IMR-90 (cell line): ENCODE measurements around the gene IDH3G. TPM values are rescaled to one million over a fixed set of nuclear protein-coding genes. Genes with fewer than 3 reads are reported as not detected.

ENCODE experiments used
- ATAC-seq: fragments of 200-7000 bp; cut with Tn5 transposase; 2 replicates; pipeline ENCODE4 v1.9.1; 2020; ENCODE audit warnings: low read depth, mild to moderate bottlenecking, moderate library complexity
- BruUV-seq: library from RNA; stranded (reverse); fragments of 400-500 nt; replicated peaks from 2 replicates; lab custom pipeline; 2021; lab: Mats Ljungman, UMichigan
- CTCF ChIA-PET: fragments of 300-600 bp; formaldehyde crosslinking; extraction: SDS; loops from one replicate; lab custom pipeline; 2021; ENCODE audit warnings: antibody characterized with exemption; lab: Yijun Ruan, JAX
- POLR2A ChIA-PET: fragments of 300-600 bp; sonication (Branson Sonifier 250); formaldehyde crosslinking; loops from one replicate; lab custom pipeline; 2022; ENCODE audit warnings: antibody characterized with exemption; ENCODE audit not compliant: unreplicated experiment; lab: Charles Lee
- DNase-seq: peaks from one replicate; pipeline ENCODE4 v3.0.0; 2013
- H2AFZ ChIP-seq: replicated peaks from 2 replicates; pipeline ENCODE3; 2013; ENCODE audit warnings: low read length, mild to moderate bottlenecking; ENCODE audit not compliant: poor library complexity
- H2AK5ac ChIP-seq: 2 replicates; pipeline ENCODE4 v1.6.1; 2013; ENCODE audit warnings: low read depth, low read length, inconsistent platforms
- H2AK9ac ChIP-seq: replicated peaks from 2 replicates; pipeline ENCODE3; 2013; ENCODE audit warnings: mild to moderate bottlenecking, low read depth, low read length, moderate library complexity; ENCODE audit not compliant: poor library complexity
- H2BK120ac ChIP-seq: 2 replicates; pipeline ENCODE4 v1.6.1; 2013; ENCODE audit warnings: low read depth, low read length, inconsistent platforms
- H2BK15ac ChIP-seq: 3 replicates; pipeline ENCODE4 v1.6.1; 2013; ENCODE audit warnings: low read depth, low read length, inconsistent platforms
- H2BK20ac ChIP-seq: 2 replicates; pipeline ENCODE4 v1.6.1; 2013; ENCODE audit warnings: low read depth, mild to moderate bottlenecking, inconsistent platforms, low read length, moderate library complexity
- H2BK5ac ChIP-seq: 2 replicates; pipeline ENCODE4 v1.6.1; 2013; ENCODE audit warnings: mild to moderate bottlenecking, low read depth, low read length, inconsistent platforms; ENCODE audit not compliant: poor library complexity, severe bottlenecking
- H3K14ac ChIP-seq: replicated peaks from 2 replicates; pipeline ENCODE4 v1.6.1; 2013; ENCODE audit warnings: low read depth, low read length, inconsistent platforms
- H3K18ac ChIP-seq: 2 replicates; pipeline ENCODE4 v1.6.1; 2013; ENCODE audit warnings: low read depth, low read length, control low read depth
- H3K23ac ChIP-seq: 2 replicates; pipeline ENCODE4 v1.6.1; 2013; ENCODE audit warnings: low read depth, low read length, inconsistent platforms
- H3K27ac ChIP-seq: 2 replicates; pipeline ENCODE4 v1.5.1; 2013; ENCODE audit warnings: mild to moderate bottlenecking, control low read depth, low read length; ENCODE audit not compliant: insufficient read depth
- H3K27me3 ChIP-seq: 2 replicates; pipeline ENCODE4 v1.6.1; 2013; ENCODE audit warnings: low read length; ENCODE audit not compliant: control insufficient read depth, insufficient read depth
- H3K36me3 ChIP-seq: 2 replicates; pipeline ENCODE4 v1.6.1; 2013; ENCODE audit warnings: low read length, mixed read lengths; ENCODE audit not compliant: control insufficient read depth, insufficient read depth
- H3K4ac ChIP-seq: 2 replicates; pipeline ENCODE4 v1.6.1; 2013; ENCODE audit warnings: low read depth, low read length, inconsistent platforms
- H3K4me1 ChIP-seq: 2 replicates; pipeline ENCODE4 v1.6.1; 2013; ENCODE audit warnings: low read length, mixed read lengths; ENCODE audit not compliant: control insufficient read depth, insufficient read depth
- H3K4me2 ChIP-seq: 2 replicates; pipeline ENCODE4 v1.6.1; 2013; ENCODE audit warnings: low read depth, mild to moderate bottlenecking, control low read depth, low read length, moderate library complexity
- H3K4me3 ChIP-seq: 2 replicates; pipeline ENCODE4 v1.5.1; 2013; ENCODE audit warnings: low read depth, mild to moderate bottlenecking, control low read depth, low read length, moderate library complexity; ENCODE audit not compliant: insufficient read depth
- H3K56ac ChIP-seq: 2 replicates; pipeline ENCODE4 v1.6.1; 2013; ENCODE audit warnings: low read length, inconsistent platforms; ENCODE audit not compliant: insufficient read depth; ENCODE audit errors: extremely low read depth
- H3K79me1 ChIP-seq, 2 experiments: 2 replicates each; pipeline ENCODE4 v1.6.1; 2013; ENCODE audit warnings: low read length in 2 of 2, inconsistent platforms in 1 of 2, low read depth in 1 of 2
- H3K9ac ChIP-seq: 2 replicates; pipeline ENCODE4 v1.6.1; 2013; ENCODE audit warnings: low read depth, low read length, control low read depth
- H3K9me1 ChIP-seq: 2 replicates; pipeline ENCODE4 v1.6.1; 2013; ENCODE audit warnings: low read length, inconsistent platforms; ENCODE audit not compliant: insufficient read depth
- H3K9me3 ChIP-seq: 2 replicates; pipeline ENCODE4 v1.6.1; 2013; ENCODE audit warnings: low read length; ENCODE audit not compliant: control insufficient read depth, insufficient read depth
- H4K20me1 ChIP-seq: 2 replicates; pipeline ENCODE4 v1.6.1; 2013; ENCODE audit warnings: low read length, inconsistent platforms; ENCODE audit not compliant: insufficient read depth
- H4K5ac ChIP-seq: 2 replicates; pipeline ENCODE4 v1.6.1; 2013; ENCODE audit warnings: mild to moderate bottlenecking, low read depth, low read length, control low read depth
- H4K8ac ChIP-seq, 2 experiments: 2 replicates each; pipeline ENCODE4 v1.6.1; 2013; ENCODE audit warnings: low read depth in 2 of 2, low read length in 2 of 2, control low read depth in 1 of 2, inconsistent platforms in 1 of 2
- H4K91ac ChIP-seq: 2 replicates; pipeline ENCODE4 v1.6.1; 2013; ENCODE audit warnings: low read depth, low read length, inconsistent platforms; ENCODE audit not compliant: insufficient read depth
- BHLHE40 ChIP-seq: fragments of 150-350 bp; IDR thresholded peaks from 2 replicates; pipeline ENCODE4 v1.6.1; 2016; ENCODE audit warnings: mild to moderate bottlenecking, low read depth, low read length
- CEBPB ChIP-seq: IDR thresholded peaks from 2 replicates; pipeline ENCODE4 v1.6.1; 2012; ENCODE audit warnings: low read depth, low read length, improper control_type of control experiment
- CHD1 ChIP-seq: IDR thresholded peaks from 2 replicates; pipeline ENCODE4 v1.6.1; 2012; ENCODE audit warnings: low read depth, low read length, improper control_type of control experiment
- FOS ChIP-seq: fragments of 150-350 bp; IDR thresholded peaks from 2 replicates; pipeline ENCODE4 v1.6.1; 2016; ENCODE audit warnings: low read depth, low read length
- MAFK ChIP-seq: IDR thresholded peaks from 2 replicates; pipeline ENCODE4 v1.6.1; 2012; ENCODE audit warnings: low read depth, low read length, improper control_type of control experiment
- MAZ ChIP-seq: IDR thresholded peaks from 2 replicates; pipeline ENCODE4 v1.6.1; 2012; ENCODE audit warnings: low read depth, mild to moderate bottlenecking, low read length, improper control_type of control experiment, moderate library complexity, borderline replicate concordance
- MXI1 ChIP-seq: IDR thresholded peaks from 2 replicates; pipeline ENCODE4 v1.6.1; 2012; ENCODE audit warnings: low read depth, mild to moderate bottlenecking, low read length, moderate library complexity, borderline replicate concordance
- NFE2L2 ChIP-seq: fragments of 150-350 bp; IDR thresholded peaks from 2 replicates; pipeline ENCODE4 v1.6.1; 2016; ENCODE audit warnings: low read depth, mild to moderate bottlenecking, low read length
- RAD21 ChIP-seq: IDR thresholded peaks from 2 replicates; pipeline ENCODE4 v1.6.1; 2012; ENCODE audit warnings: low read length, improper control_type of control experiment
- RCOR1 ChIP-seq: IDR thresholded peaks from 2 replicates; pipeline ENCODE4 v1.6.1; 2012; ENCODE audit warnings: mild to moderate bottlenecking, low read length, improper control_type of control experiment; ENCODE audit not compliant: insufficient replicate concordance
- RFX5 ChIP-seq: IDR thresholded peaks from 2 replicates; pipeline ENCODE4 v1.8.0; 2012; ENCODE audit warnings: low read depth, mild to moderate bottlenecking, low read length, moderate library complexity
- SMC3 ChIP-seq: fragments of 150-350 bp; IDR thresholded peaks from 2 replicates; pipeline ENCODE4 v1.6.1; 2016; ENCODE audit warnings: low read depth, mild to moderate bottlenecking, antibody characterized with exemption, low read length, moderate library complexity
- WGBS, 2 experiments: methylation state at CpG; one replicate each; pipeline versions ENCODE4 v1.1.5 to v1.1.7; 2013; ENCODE audit warnings: missing lambda C conversion rate in 2 of 2; ENCODE audit not compliant: insufficient read length in 1 of 2; ENCODE audit errors: extremely low coverage in 2 of 2; 5-methylcytosine and 5-hydroxymethylcytosine counted together
- dilution Hi-C: fragments of 300-500 bp; cut with HindIII; formaldehyde crosslinking; loops from one replicate; pipeline ENCODE4 v1.14.3; 2018; ENCODE audit warnings: low sequenced_read_pairs; ENCODE audit not compliant: unreplicated experiment
- in situ Hi-C: fragments of 300-500 bp; cut with MboI; formaldehyde crosslinking; loops from 3 replicates; pipeline ENCODE4 v1.14.3; 2019; ENCODE audit warnings: low sequenced_read_pairs, inconsistent platforms, mixed read lengths
- intact Hi-C: fragments of 100-400 bp; cut with micrococcal nuclease; formaldehyde crosslinking; loops from 2 replicates; pipeline ENCODE4 v1.10.0; 2022
- polyA plus RNA-seq, 3 experiments: library from polyadenylated mRNA; depleted of rRNA; stranded (reverse); fragments of >200 nt; gene quantifications; 2 replicates each; pipeline ENCODE4 v1.2.3, GENCODE V29; 2012; ENCODE audit warnings: low replicate concordance in 1 of 3
- total RNA-seq: library from RNA; depleted of rRNA; stranded (reverse); fragments of >200 nt; gene quantifications from 2 replicates; pipeline ENCODE4 v1.2.3, GENCODE V29; 2012
- TF ChIP-seq, protein P1 (sequence below): fragments of 150-350 bp; IDR thresholded peaks from 2 replicates; pipeline ENCODE4 v1.6.1; 2017; ENCODE audit warnings: mild to moderate bottlenecking, antibody characterized with exemption, low read length, low read depth
- TF ChIP-seq, protein P2 (sequence below): fragments of 150-350 bp; IDR thresholded peaks from 2 replicates; pipeline ENCODE4 v1.6.1; 2016; ENCODE audit warnings: low read depth, mild to moderate bottlenecking, low read length, moderate library complexity, borderline replicate concordance

The IDH3G gene
- total and polyA plus RNA-seq, 2 of the 4 experiments (the other 2 are of a cell fraction), result 79.4 to 85.7 TPM

DNA sequence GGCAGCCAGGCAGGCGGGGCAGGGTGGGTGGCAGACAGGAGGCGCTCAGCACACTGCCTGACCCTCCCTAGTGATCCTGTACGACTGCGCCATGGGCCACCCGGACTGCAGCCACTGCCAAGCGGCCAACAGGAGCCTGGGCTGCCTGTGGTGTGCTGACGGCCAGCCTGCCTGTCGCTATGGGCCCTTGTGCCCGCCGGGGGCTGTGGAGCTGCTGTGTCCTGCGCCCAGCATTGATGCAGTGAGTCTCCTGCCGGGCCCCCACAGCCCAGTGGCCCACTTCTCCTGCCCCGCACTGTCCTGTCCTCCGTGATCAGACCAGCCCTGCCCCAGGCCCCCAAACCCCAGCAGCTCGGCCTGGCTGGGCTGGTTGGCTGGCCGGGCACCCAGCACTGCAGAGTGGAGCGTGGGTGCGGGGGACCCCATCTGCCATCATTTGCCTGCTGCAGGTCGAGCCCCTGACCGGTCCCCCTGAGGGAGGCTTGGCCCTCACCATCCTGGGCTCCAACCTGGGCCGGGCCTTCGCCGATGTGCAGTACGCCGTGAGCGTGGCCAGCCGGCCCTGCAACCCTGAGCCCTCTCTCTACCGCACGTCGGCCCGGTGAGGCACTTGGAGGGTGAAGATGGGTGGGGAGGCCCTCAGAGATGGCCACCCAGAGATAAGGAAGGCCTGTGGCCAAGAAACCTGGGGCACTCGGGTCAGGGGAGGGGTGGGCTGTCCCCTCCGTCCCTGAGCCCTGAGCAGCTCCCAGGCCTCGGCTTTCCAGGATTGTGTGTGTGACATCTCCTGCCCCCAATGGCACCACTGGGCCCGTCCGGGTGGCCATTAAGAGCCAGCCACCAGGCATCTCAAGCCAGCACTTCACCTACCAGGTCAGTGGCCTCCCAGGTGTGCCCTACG, 22.5 kb downstream of the IDH3G start:
- H3K9me3 ChIP-seq, result no peaks in the 10 kb centered on the region; the same call in 1 of the 2 replicates
- intact Hi-C loops, result no loop called here
- no peak overlapping the region for H2BK5ac ChIP-seq
- H2AFZ ChIP-seq, result no peak overlapping the region
- no peak overlapping the region for H3K56ac ChIP-seq
- H3K4me2 ChIP-seq, result no peak overlapping the region
- H3K9ac ChIP-seq, result no peak overlapping the region
- DNase-seq, result no peak
- no peak overlapping the region for H2BK120ac ChIP-seq
- no peak for ATAC-seq
- H4K20me1 ChIP-seq, result no peaks in the 10 kb centered on the region
- no peak overlapping the region for H4K5ac ChIP-seq
- in situ Hi-C loops, result no loop called here
- ChIA-PET POLR2A (no interaction called here), CTCF (no interaction called here)
- no peak overlapping the region for H3K4ac ChIP-seq
- 85% methylated on average over 8 of the region's 37 CpGs; no CpG with 5 or more reads in 1 of the 2 experiments for WGBS, 2 experiments
- H3K14ac ChIP-seq, result no peak overlapping the region
- H2AK5ac ChIP-seq, result no peak overlapping the region
- H2AK9ac ChIP-seq, result no peak overlapping the region
- H3K27ac ChIP-seq, result no peak overlapping the region
- H4K8ac ChIP-seq, result no peak overlapping the region
- no peak overlapping the region for H2BK20ac ChIP-seq
- dilution Hi-C loops, result no loop called here
- no peaks in the 10 kb centered on the region for H3K27me3 ChIP-seq
- no peak overlapping the region for H4K91ac ChIP-seq
- no peak overlapping the region for H2BK15ac ChIP-seq
- peaks cover 2% of the 10 kb centered on the region; the same call in 1 of the 2 replicates for H3K36me3 ChIP-seq
- no peaks in the 10 kb centered on the region for H3K9me1 ChIP-seq
- BruUV-seq, result no TSS peak
- no peak overlapping the region for H3K18ac ChIP-seq
- no peaks in the 10 kb centered on the region for H3K79me1 ChIP-seq
- H3K4me3 ChIP-seq, result no peak overlapping the region
- no peak overlapping the region for H3K23ac ChIP-seq
- H3K4me1 ChIP-seq, result peaks cover 2% of the 10 kb centered on the region
- TF ChIP-seq FOS (no peak), NFE2L2 (no peak), SMC3 (no peak), CHD1 (no peak), RCOR1 (no peak), MXI1 (no peak), CEBPB (no peak), RAD21 (no peak), MAFK (no peak), MAZ (no peak), BHLHE40 (no peak), RFX5 (no peak)
- TF ChIP-seq, protein P1, sequence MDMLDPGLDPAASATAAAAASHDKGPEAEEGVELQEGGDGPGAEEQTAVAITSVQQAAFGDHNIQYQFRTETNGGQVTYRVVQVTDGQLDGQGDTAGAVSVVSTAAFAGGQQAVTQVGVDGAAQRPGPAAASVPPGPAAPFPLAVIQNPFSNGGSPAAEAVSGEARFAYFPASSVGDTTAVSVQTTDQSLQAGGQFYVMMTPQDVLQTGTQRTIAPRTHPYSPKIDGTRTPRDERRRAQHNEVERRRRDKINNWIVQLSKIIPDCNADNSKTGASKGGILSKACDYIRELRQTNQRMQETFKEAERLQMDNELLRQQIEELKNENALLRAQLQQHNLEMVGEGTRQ, result no peak
- TF ChIP-seq, protein P2, sequence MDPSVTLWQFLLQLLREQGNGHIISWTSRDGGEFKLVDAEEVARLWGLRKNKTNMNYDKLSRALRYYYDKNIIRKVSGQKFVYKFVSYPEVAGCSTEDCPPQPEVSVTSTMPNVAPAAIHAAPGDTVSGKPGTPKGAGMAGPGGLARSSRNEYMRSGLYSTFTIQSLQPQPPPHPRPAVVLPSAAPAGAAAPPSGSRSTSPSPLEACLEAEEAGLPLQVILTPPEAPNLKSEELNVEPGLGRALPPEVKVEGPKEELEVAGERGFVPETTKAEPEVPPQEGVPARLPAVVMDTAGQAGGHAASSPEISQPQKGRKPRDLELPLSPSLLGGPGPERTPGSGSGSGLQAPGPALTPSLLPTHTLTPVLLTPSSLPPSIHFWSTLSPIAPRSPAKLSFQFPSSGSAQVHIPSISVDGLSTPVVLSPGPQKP, result no peak
